ENCODE results near the gene SGF29. TPM values are rescaled to one million over a fixed set of nuclear protein-coding genes. Genes with fewer than 3 reads are reported as not detected.
A peak's percentile ranks its signal among the peaks of the same experiment; 100 is the strongest.

SGF29 gene
- total RNA-seq, 1 experiment from 2014 or later, result 45.3 TPM

DNA sequence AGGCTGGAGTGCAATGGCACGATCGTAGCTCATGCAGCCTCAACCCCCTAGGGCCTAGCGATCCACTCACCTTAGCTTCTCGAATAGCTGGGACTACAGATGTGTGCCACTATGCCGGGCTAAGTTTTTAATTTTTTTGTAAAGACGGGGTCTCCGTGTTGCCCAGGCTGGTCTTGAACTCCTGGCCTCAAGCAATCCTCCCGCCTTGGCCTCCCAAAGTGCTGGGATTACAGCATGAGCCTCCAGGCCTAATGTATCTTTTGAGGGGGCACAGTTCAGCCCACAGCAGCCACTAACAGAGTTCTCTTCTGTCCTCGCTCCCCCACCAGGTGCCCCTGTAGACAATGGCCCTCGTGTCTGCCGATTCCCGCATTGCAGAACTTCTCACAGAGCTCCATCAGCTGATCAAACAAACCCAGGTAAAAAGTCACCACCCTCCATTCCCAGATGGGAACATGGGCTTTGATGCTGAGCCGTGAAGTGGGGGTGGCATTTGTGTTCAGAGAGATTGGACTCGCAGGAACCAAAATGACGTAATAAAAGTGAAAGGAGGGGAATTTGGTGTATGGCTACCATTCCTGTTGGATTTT, 27.1 kb downstream of the SGF29 start:
- H3K9me2 ChIP-seq (ENCODE audit: insufficient read depth), result no peaks in the 10 kb centered on the region
- no peaks in the 10 kb centered on the region for H3K79me2 ChIP-seq (ENCODE audit: low read depth)
- no peak for DNase-seq
- ChIA-PET POLR2A (ENCODE audit: unreplicated experiment) (no interaction called here), CTCF (interaction anchor here (0.6 kb wide), 1 partner anchor 94 kb away, joined by 3 read pairs; no protein-coding TSS in a partner anchor)
- peaks cover 9% of the 10 kb centered on the region for H3F3A ChIP-seq (ENCODE audit: insufficient read depth, low read depth)
- intact Hi-C loops (cut with micrococcal nuclease; ENCODE audit: unreplicated experiment), result no loop called here
- BruUV-seq (replicated peaks), result no TSS peak
- H3K4me1 ChIP-seq (replicated peaks; ENCODE audit: insufficient read depth), result peaks cover 11% of the 10 kb centered on the region
- no peak for TF ChIP-seq EZH2 (IDR thresholded peaks at IDR 0.05; ENCODE audit: low read depth)
- TF ChIP-seq, protein P1, sequence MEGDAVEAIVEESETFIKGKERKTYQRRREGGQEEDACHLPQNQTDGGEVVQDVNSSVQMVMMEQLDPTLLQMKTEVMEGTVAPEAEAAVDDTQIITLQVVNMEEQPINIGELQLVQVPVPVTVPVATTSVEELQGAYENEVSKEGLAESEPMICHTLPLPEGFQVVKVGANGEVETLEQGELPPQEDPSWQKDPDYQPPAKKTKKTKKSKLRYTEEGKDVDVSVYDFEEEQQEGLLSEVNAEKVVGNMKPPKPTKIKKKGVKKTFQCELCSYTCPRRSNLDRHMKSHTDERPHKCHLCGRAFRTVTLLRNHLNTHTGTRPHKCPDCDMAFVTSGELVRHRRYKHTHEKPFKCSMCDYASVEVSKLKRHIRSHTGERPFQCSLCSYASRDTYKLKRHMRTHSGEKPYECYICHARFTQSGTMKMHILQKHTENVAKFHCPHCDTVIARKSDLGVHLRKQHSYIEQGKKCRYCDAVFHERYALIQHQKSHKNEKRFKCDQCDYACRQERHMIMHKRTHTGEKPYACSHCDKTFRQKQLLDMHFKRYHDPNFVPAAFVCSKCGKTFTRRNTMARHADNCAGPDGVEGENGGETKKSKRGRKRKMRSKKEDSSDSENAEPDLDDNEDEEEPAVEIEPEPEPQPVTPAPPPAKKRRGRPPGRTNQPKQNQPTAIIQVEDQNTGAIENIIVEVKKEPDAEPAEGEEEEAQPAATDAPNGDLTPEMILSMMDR (conservative IDR thresholded peaks at IDR 0.05), result no peak
- no peaks in the 10 kb centered on the region; the same call in 1 of the 2 replicates for H3K36me3 ChIP-seq (ENCODE audit: low read depth)
- no peaks in the 10 kb centered on the region for H3K27me3 ChIP-seq (ENCODE audit: insufficient read depth, low read depth)
- no peak overlapping the region for H3K27ac ChIP-seq
- H4K20me1 ChIP-seq (ENCODE audit: insufficient read depth), result no peaks in the 10 kb centered on the region
- H2AFZ ChIP-seq, result no peak overlapping the region
- H3K9me3 ChIP-seq (ENCODE audit: insufficient read depth, low read depth), result no peaks in the 10 kb centered on the region
- no peak overlapping the region for H3K4me2 ChIP-seq
- H3K4me3 ChIP-seq, result no peak overlapping the region

DNA sequence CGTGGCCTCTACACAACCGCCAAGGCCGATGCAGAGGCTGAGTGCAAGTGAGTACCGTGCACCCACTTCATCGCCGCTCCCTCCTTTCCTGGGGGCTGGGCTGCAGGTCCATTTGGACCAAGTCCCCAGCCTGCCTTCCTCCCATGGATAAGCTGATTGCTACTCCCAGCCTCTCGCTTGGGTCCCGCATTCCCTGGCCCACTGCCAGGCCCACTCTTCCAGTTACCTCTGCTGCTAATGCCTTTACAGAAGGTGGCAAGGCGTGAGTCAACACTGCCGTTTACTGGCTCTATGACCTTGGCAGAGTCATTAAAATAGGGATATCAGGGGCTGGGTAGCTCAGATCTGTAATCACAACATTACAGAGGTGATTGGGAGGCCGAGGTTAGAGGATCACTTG, 32.0 kb downstream of the SGF29 start:
- H3K27me3 ChIP-seq (ENCODE audit: insufficient read depth, low read depth), result no peaks in the 10 kb centered on the region
- no peak overlapping the region for H3K4me3 ChIP-seq
- H3K4me2 ChIP-seq, result peak overlapping the region; percentile 51
- no TSS peak for BruUV-seq (replicated peaks)
- no peaks in the 10 kb centered on the region for H3K79me2 ChIP-seq (ENCODE audit: low read depth)
- POLR2A ChIA-PET (ENCODE audit: unreplicated experiment), result no interaction called here
- H3K36me3 ChIP-seq (ENCODE audit: low read depth), result peaks cover 13% of the 10 kb centered on the region; the same call in 1 of the 2 replicates
- no peaks in the 10 kb centered on the region for H3K9me2 ChIP-seq (ENCODE audit: insufficient read depth)
- peaks cover 38% of the 10 kb centered on the region for H3F3A ChIP-seq (ENCODE audit: insufficient read depth, low read depth)
- intact Hi-C loops (cut with micrococcal nuclease; ENCODE audit: unreplicated experiment), result no loop called here
- peak; percentile 60 to 82 for DNase-seq
- H3K9me3 ChIP-seq (ENCODE audit: insufficient read depth, low read depth), result no peaks in the 10 kb centered on the region
- peaks cover 39% of the 10 kb centered on the region for H3K4me1 ChIP-seq (replicated peaks; ENCODE audit: insufficient read depth)
- CTCF ChIA-PET, result interaction anchor here (0.6 to 1.6 kb wide), 2 partner anchors 12 to 359 kb away, joined by 3 to 7 read pairs; no protein-coding TSS in a partner anchor
- peak overlapping the region; percentile 67 for H3K27ac ChIP-seq
- TF ChIP-seq EZH2 (IDR thresholded peaks at IDR 0.05; ENCODE audit: low read depth), result no peak
- TF ChIP-seq, protein P1 (conservative IDR thresholded peaks at IDR 0.05), result no peak
- H4K20me1 ChIP-seq (ENCODE audit: insufficient read depth), result no peaks in the 10 kb centered on the region
- no peak overlapping the region for H2AFZ ChIP-seq

DNA sequence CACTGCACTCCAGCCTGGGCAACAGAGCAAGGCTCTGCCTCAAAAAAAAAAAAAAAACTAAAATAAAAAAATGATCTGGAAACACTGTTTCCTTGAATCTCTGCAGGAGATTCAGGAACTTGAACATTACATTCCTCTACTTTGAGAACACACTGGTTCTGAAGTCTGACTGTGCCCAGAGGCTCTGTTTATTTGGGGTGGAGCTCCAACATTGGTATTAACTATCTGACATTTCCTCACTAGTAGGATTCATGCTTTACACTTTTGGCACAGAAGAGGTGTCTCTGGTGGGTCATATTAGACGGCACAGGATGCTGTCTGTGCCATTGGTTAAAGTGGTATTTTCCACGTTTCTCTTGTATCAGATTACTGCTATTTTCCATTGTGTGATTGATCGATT, 32.7 kb downstream of the SGF29 start:
- Histone ChIP-seq H3K4me1 (replicated peaks; ENCODE audit: insufficient read depth) (peaks cover 39% of the 10 kb centered on the region), H3K36me3 (ENCODE audit: low read depth) (peaks cover 13% of the 10 kb centered on the region; the same call in 1 of the 2 replicates), H2AFZ (no peak overlapping the region), H3K4me3 (no peak overlapping the region), H3K9me2 (ENCODE audit: insufficient read depth) (no peaks in the 10 kb centered on the region), H3K27ac (peak overlapping the region; percentile 67), H3K27me3 (ENCODE audit: insufficient read depth, low read depth) (no peaks in the 10 kb centered on the region), H3K79me2 (ENCODE audit: low read depth) (no peaks in the 10 kb centered on the region), H4K20me1 (ENCODE audit: insufficient read depth) (no peaks in the 10 kb centered on the region), H3F3A (ENCODE audit: insufficient read depth, low read depth) (peaks cover 38% of the 10 kb centered on the region), H3K9me3 (ENCODE audit: insufficient read depth, low read depth) (no peaks in the 10 kb centered on the region), H3K4me2 (peak overlapping the region; percentile 51)
- intact Hi-C loops (cut with micrococcal nuclease; ENCODE audit: unreplicated experiment), result no loop called here
- POLR2A ChIA-PET (ENCODE audit: unreplicated experiment), result interaction anchor here (0.6 kb wide), 2 partner anchors 10 to 259 kb away, joined by 4 to 6 read pairs; partner anchors contain the start of gene SULT1A2
- BruUV-seq (replicated peaks), result no TSS peak
- TF ChIP-seq EZH2 (IDR thresholded peaks at IDR 0.05; ENCODE audit: low read depth), result no peak
- TF ChIP-seq, protein P1 (conservative IDR thresholded peaks at IDR 0.05), result no peak
- peak in 1 of 2 experiments; percentile 91 for DNase-seq
- CTCF ChIA-PET, result interaction anchor here (0.6 to 1.6 kb wide), 2 partner anchors 11 to 359 kb away, joined by 3 to 7 read pairs; no protein-coding TSS in a partner anchor

Data from PC-9 (cell line).